Liver (tissue), 9 donors: ENCODE measurements around the gene LRIF1. TPM values are rescaled to one million over a fixed set of nuclear protein-coding genes. Genes with fewer than 3 reads are reported as not detected.

Source experiments
- DNase-seq: peaks from one replicate; pipeline ENCODE4 v3.0.0-alpha.2; 2017; ENCODE audit warnings: low spot score
- H3K27ac ChIP-seq, 2 donors: one replicate each; pipeline ENCODE4 v1.7.0; 2013; ENCODE audit warnings: inconsistent platforms in 2 of 2, low read length in 2 of 2, control low read depth in 1 of 2, low read depth in 1 of 2, mild to moderate bottlenecking in 1 of 2
- H3K27me3 ChIP-seq, 4 donors: one replicate each; pipeline versions ENCODE4 v1.6.1 to v1.7.0; 2013; ENCODE audit warnings: low read length in 3 of 4, inconsistent platforms in 1 of 4, mild to moderate bottlenecking in 1 of 4, moderate library complexity in 1 of 4; ENCODE audit not compliant: control insufficient read depth in 4 of 4, insufficient read depth in 4 of 4
- H3K36me3 ChIP-seq, 4 donors: one replicate each; pipeline versions ENCODE4 v1.6.1 to v1.7.0; 2013; ENCODE audit warnings: low read length in 3 of 4, mild to moderate bottlenecking in 3 of 4, low read depth in 1 of 4, moderate library complexity in 1 of 4; ENCODE audit not compliant: control insufficient read depth in 4 of 4, insufficient read depth in 3 of 4
- H3K4me1 ChIP-seq, 4 donors: one replicate each; pipeline versions ENCODE4 v1.6.1 to v1.7.0; 2013; ENCODE audit warnings: low read length in 3 of 4, mild to moderate bottlenecking in 3 of 4, moderate library complexity in 1 of 4; ENCODE audit not compliant: control insufficient read depth in 4 of 4, insufficient read depth in 4 of 4
- H3K4me3 ChIP-seq, 3 donors: one replicate each; pipeline versions ENCODE4 v1.6.1 to v1.7.0; 2013; ENCODE audit warnings: low read length in 3 of 3, control low read depth in 1 of 3, low read depth in 1 of 3, mild to moderate bottlenecking in 1 of 3
- H3K9ac ChIP-seq, 2 donors: one replicate each; pipeline ENCODE4 v1.7.0; 2013; ENCODE audit warnings: low read length in 2 of 2, mild to moderate bottlenecking in 2 of 2, moderate library complexity in 2 of 2, control low read depth in 1 of 2, low read depth in 1 of 2
- H3K9me3 ChIP-seq, 4 donors: one replicate each; pipeline versions ENCODE4 v1.6.1 to v1.7.0; 2013; ENCODE audit warnings: low read length in 3 of 4; ENCODE audit not compliant: control insufficient read depth in 4 of 4
- CTCF ChIP-seq: fragments of 150-350 bp; IDR thresholded peaks from 2 replicates; pipeline ENCODE4 v1.5.1; 2017; ENCODE audit warnings: improper control_type of control experiment, low read depth, low read length; ENCODE audit not compliant: missing input control
- FOXA1 ChIP-seq: IDR thresholded peaks from 2 replicates; pipeline ENCODE4 v1.6.1; 2016; ENCODE audit warnings: antibody characterized with exemption
- FOXA2 ChIP-seq: IDR thresholded peaks from 2 replicates; pipeline ENCODE4 v1.6.1; 2016; ENCODE audit warnings: antibody characterized with exemption
- GABPA ChIP-seq, 2 donors: IDR thresholded peaks in 1 of 2; conservative IDR thresholded peaks in 1 of 2; 2 replicates each; pipeline ENCODE4 v1.6.1; 2016; ENCODE audit warnings: antibody characterized with exemption in 2 of 2, mild to moderate bottlenecking in 1 of 2, moderate library complexity in 1 of 2
- HNF4A ChIP-seq, 2 donors: conservative IDR thresholded peaks; 2 replicates each; pipeline ENCODE4 v1.6.1; 2016; ENCODE audit warnings: antibody characterized with exemption in 2 of 2, mild to moderate bottlenecking in 2 of 2
- HNF4G ChIP-seq: IDR thresholded peaks from 2 replicates; pipeline ENCODE4 v1.6.1; 2016; ENCODE audit warnings: antibody characterized with exemption
- JUND ChIP-seq, 2 donors: IDR thresholded peaks; 2 replicates each; pipeline ENCODE4 v1.6.1; 2016; ENCODE audit warnings: antibody characterized with exemption in 2 of 2
- NR2F2 ChIP-seq: IDR thresholded peaks from 2 replicates; pipeline ENCODE4 v1.6.1; 2016; ENCODE audit warnings: antibody characterized with exemption
- REST ChIP-seq: IDR thresholded peaks from 2 replicates; pipeline ENCODE4 v1.6.1; 2016; ENCODE audit warnings: antibody characterized with exemption, mild to moderate bottlenecking
- RXRA ChIP-seq, 2 donors: IDR thresholded peaks; 2 replicates each; pipeline ENCODE4 v1.6.1; 2017 to 2018; ENCODE audit warnings: antibody characterized with exemption in 2 of 2, mild to moderate bottlenecking in 1 of 2
- SP1 ChIP-seq: IDR thresholded peaks from 2 replicates; pipeline ENCODE4 v1.6.1; 2018; ENCODE audit warnings: antibody characterized with exemption, mild to moderate bottlenecking
- TAF1 ChIP-seq: conservative IDR thresholded peaks from 2 replicates; pipeline ENCODE4 v1.6.1; 2016; ENCODE audit warnings: antibody characterized with exemption, mild to moderate bottlenecking
- YY1 ChIP-seq: IDR thresholded peaks from 2 replicates; pipeline ENCODE4 v1.6.1; 2016; ENCODE audit warnings: antibody characterized with exemption, mild to moderate bottlenecking
- WGBS: extraction: QIAGEN DNeasy Blood & Tissue Kit; methylation state at CpG from one replicate; pipeline ENCODE4 v1.1.7; 2013; 5-methylcytosine and 5-hydroxymethylcytosine counted together
- polyA plus RNA-seq, 2 donors: library from polyadenylated mRNA; stranded (reverse) in 1 of 2; unstranded in 1 of 2; fragments of 200-250 nt in 1 of 2; fragments of >200 nt in 1 of 2; fragmentation: Nextera tagmentation in 1 of 2; extraction: Ambion mirVana in 1 of 2; gene quantifications; one replicate each; pipeline versions ENCODE4 v1.2.1 to v1.2.3, GENCODE V29; 2013 to 2015
- total RNA-seq, 2 donors: library from RNA; depleted of rRNA; stranded (reverse); fragments of >200 nt; gene quantifications; one replicate each; pipeline ENCODE4 v1.2.3, GENCODE V29; 2014
- TF ChIP-seq, protein P1 (sequence below): IDR thresholded peaks from 2 replicates; pipeline ENCODE4 v1.6.1; 2016; ENCODE audit warnings: antibody characterized with exemption
- TF ChIP-seq, protein P2 (sequence below): IDR thresholded peaks from 2 replicates; pipeline ENCODE4 v1.6.1; 2016; ENCODE audit warnings: antibody characterized with exemption
- donor health status: healthy.
- donor health status: healthy.
- donor health status: healthy.
- donor health status: healthy.
- donor health status: healthy.

Gene LRIF1
- total and polyA plus RNA-seq, 4 donors: 3.9 to 7.1 (median 6.2) TPM

- WGBS: 77% methylated on average over 2 of the region's 2 CpGs
- peaks cover 2 to 14% (median 12%) of the 10 kb centered on the region in 4 donors for H3K9me3 ChIP-seq
These were observed 15.4 kb upstream of the LRIF1 start for GRCh38 chr1:110979154-110979553.

DNA sequence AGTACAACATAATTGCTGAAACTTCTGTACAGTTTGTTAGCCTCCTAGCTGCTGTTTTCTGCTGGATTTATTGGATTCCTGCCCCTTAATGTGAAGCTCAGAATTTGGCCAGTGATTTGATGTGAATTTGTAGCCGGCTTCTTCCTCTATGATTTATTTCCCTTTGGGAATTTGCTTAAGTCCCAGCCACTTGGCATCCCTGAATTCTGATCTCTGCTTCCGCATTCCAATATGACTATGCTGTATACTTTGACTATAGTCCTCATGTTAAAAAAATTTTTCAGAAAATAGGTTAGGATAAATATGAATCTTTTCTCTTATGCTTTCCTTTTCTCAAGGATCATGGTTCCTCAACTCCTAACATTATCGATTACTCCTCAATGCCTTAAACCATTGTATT, 12.4 kb upstream of the LRIF1 start:
- Histone ChIP-seq H3K9me3 (peaks cover 5 to 29% (median 20%) of the 10 kb centered on the region in 4 donors), H3K4me1 (no peaks in the 10 kb centered on the region), H3K27me3 (peaks cover 0 to 7% (median 1%) of the 10 kb centered on the region in 4 donors), H3K27ac (no peak overlapping the region), H3K9ac (no peak overlapping the region), H3K36me3 (no peaks in the 10 kb centered on the region), H3K4me3 (no peak overlapping the region)
- no peak for DNase-seq
- 89% methylated on average over 3 of the region's 3 CpGs for WGBS
- TF ChIP-seq TAF1 (no peak), CTCF (no peak), FOXA1 (no peak), JUND (IDR thresholded peaks at IDR 0.05) (no peak)

More at GRCh38 chr1:110979154-110979553, 15.4 kb upstream of the LRIF1 start:
- Histone ChIP-seq H3K4me3 (no peak overlapping the region), H3K9ac (no peak overlapping the region), H3K36me3 (no peaks in the 10 kb centered on the region), H3K27ac (no peak overlapping the region), H3K4me1 (no peaks in the 10 kb centered on the region), H3K27me3 (peaks cover 0 to 5% (median 0%) of the 10 kb centered on the region in 4 donors)
- TF ChIP-seq, protein P1, sequence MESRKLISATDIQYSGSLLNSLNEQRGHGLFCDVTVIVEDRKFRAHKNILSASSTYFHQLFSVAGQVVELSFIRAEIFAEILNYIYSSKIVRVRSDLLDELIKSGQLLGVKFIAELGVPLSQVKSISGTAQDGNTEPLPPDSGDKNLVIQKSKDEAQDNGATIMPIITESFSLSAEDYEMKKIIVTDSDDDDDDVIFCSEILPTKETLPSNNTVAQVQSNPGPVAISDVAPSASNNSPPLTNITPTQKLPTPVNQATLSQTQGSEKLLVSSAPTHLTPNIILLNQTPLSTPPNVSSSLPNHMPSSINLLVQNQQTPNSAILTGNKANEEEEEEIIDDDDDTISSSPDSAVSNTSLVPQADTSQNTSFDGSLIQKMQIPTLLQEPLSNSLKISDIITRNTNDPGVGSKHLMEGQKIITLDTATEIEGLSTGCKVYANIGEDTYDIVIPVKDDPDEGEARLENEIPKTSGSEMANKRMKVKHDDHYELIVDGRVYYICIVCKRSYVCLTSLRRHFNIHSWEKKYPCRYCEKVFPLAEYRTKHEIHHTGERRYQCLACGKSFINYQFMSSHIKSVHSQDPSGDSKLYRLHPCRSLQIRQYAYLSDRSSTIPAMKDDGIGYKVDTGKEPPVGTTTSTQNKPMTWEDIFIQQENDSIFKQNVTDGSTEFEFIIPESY: no peak
- TF ChIP-seq HNF4A (conservative IDR thresholded peaks at IDR 0.05): no peak
- no peak for TF ChIP-seq REST
- no peak for TF ChIP-seq SP1
- DNase-seq: no peak

DNA sequence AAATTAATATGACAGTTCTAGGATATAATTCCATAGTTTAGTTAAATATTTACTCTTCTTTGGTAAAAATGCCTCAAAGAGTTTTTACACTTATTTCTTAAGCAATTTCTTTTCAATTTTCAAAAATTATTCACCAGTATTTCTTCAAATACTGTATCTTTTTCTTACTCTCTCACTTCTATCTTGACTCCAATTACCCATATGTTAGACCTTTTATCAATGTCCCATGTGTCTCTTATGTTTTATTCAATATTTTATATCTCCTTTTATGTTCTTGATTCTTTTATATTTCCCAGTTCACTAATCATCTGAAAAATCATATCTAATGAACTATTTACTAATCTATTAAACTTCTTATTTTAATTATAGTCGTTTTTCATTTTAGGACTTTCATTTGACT, 11.5 kb upstream of the LRIF1 start:
- Histone ChIP-seq H3K9ac (no peak overlapping the region), H3K27ac (no peak overlapping the region), H3K36me3 (no peaks in the 10 kb centered on the region), H3K9me3 (peaks cover 7 to 30% (median 19%) of the 10 kb centered on the region in 4 donors), H3K4me1 (no peaks in the 10 kb centered on the region), H3K4me3 (no peak overlapping the region), H3K27me3 (peaks cover 0 to 7% (median 1%) of the 10 kb centered on the region in 4 donors)
- no peak for TF ChIP-seq GABPA (IDR thresholded peaks at IDR 0.05 in 1 of 2, conservative IDR thresholded peaks at IDR 0.05 in 1 of 2)
- no peak for TF ChIP-seq HNF4A (conservative IDR thresholded peaks at IDR 0.05)
- TF ChIP-seq, protein P2, sequence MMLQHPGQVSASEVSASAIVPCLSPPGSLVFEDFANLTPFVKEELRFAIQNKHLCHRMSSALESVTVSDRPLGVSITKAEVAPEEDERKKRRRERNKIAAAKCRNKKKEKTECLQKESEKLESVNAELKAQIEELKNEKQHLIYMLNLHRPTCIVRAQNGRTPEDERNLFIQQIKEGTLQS: no peak
- TF ChIP-seq TAF1: no peak
- TF ChIP-seq YY1: no peak
- TF ChIP-seq SP1: no peak
- TF ChIP-seq FOXA2: no peak
- no peak for TF ChIP-seq HNF4G
- no peak for TF ChIP-seq NR2F2
- no peak for TF ChIP-seq JUND (IDR thresholded peaks at IDR 0.05)
- TF ChIP-seq, protein P1: no peak
- TF ChIP-seq RXRA (IDR thresholded peaks at IDR 0.05): no peak
- TF ChIP-seq CTCF: no peak
- 54% methylated on average over 1 of the region's 1 CpG for WGBS
- DNase-seq: no peak
